ENCODE measurements around the gene FREY1. TPM values are rescaled to one million over a fixed set of nuclear protein-coding genes. Genes with fewer than 3 reads are reported as not detected.

Gene FREY1
- polyA plus RNA-seq, 3 donors, result 0.37 TPM; not detected in 2

DNA sequence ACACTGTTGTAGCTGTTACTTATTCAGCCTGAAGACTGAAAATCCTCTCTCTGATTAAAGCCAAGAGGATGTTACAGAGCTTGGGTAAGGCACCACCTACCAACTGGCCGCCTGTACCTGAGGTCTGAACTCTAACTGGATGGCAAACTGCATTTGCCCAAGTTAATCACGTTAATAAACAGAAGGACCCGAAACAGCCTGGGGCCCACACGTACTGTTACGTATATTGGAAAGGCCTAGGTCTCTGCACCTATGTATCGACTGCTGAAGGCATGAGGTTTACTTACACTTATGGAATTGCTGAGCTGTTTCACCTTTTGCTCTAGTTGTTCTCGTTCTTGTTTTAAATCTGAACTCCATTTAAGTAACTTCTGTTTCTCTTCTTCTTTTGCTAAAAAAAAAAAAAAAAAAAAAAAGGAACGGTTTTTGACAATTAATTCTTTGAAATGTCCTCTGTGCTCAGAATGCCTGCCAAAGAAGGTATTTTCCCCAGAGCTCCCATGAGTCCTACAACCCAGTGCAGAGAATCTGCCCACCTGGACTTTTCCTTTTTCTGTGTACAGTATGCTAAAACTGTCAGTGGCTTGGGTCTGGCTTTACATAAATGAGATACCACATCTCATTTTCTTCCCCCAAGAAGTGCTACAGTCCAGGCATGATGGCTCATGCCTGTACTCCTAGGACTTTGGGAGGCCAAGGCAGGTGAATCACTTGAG is 28.4 kb upstream of the FREY1 start:
- H3K27ac ChIP-seq (ENCODE audit: low read depth in 1 of 2, low read length in 2 of 2), result peak overlapping the region; percentile 28 to 59
- WGBS (ENCODE audit: insufficient coverage), result 85% methylated on average over 4 of the region's 8 CpGs
- H3K4me2 ChIP-seq (replicated peaks; ENCODE audit: extremely low read depth, low read length, poor library complexity, severe bottlenecking), result no peak overlapping the region
- intact Hi-C loops (cut with micrococcal nuclease), result no loop called here
- peak overlapping the region; percentile 8 to 78 (median 40) for H3K27ac Mint-ChIP-seq
- H3K4me1 Mint-ChIP-seq, result peaks cover 66% of the 10 kb centered on the region
- H3K4me3 Mint-ChIP-seq, result no peak overlapping the region
- H3K9me3 ChIP-seq (replicated peaks in 1 of 2; ENCODE audit: control insufficient read depth in 1 of 2, insufficient read depth in 1 of 2, low read length in 2 of 2), result no peaks in the 10 kb centered on the region
- peaks cover 32% of the 10 kb centered on the region for H3K79me2 ChIP-seq (ENCODE audit: insufficient read depth, low read length)
- peaks cover 58 to 91% of the 10 kb centered on the region in 2 donors for H3K36me3 Mint-ChIP-seq
- H3K27me3 ChIP-seq (ENCODE audit: control insufficient read depth in 2 of 2, insufficient read depth in 2 of 2, low read length in 2 of 2), result no peaks in the 10 kb centered on the region
- H3K9me3 Mint-ChIP-seq, result no peaks in the 10 kb centered on the region
- H4K20me1 ChIP-seq (ENCODE audit: insufficient read depth, low read length), result peaks cover 50% of the 10 kb centered on the region
- H3K9ac ChIP-seq (ENCODE audit: insufficient read depth, low read length, poor library complexity, severe bottlenecking), result peak overlapping the region; percentile 27
- H3K36me3 ChIP-seq (replicated peaks in 1 of 2; ENCODE audit: control insufficient read depth in 1 of 2, insufficient read depth in 2 of 2, low read length in 2 of 2), result peaks cover 45 to 86% of the 10 kb centered on the region in 2 donors
- TF ChIP-seq, protein P1, sequence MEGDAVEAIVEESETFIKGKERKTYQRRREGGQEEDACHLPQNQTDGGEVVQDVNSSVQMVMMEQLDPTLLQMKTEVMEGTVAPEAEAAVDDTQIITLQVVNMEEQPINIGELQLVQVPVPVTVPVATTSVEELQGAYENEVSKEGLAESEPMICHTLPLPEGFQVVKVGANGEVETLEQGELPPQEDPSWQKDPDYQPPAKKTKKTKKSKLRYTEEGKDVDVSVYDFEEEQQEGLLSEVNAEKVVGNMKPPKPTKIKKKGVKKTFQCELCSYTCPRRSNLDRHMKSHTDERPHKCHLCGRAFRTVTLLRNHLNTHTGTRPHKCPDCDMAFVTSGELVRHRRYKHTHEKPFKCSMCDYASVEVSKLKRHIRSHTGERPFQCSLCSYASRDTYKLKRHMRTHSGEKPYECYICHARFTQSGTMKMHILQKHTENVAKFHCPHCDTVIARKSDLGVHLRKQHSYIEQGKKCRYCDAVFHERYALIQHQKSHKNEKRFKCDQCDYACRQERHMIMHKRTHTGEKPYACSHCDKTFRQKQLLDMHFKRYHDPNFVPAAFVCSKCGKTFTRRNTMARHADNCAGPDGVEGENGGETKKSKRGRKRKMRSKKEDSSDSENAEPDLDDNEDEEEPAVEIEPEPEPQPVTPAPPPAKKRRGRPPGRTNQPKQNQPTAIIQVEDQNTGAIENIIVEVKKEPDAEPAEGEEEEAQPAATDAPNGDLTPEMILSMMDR (IDR thresholded peaks at IDR 0.05), result no peak
- no peaks in the 10 kb centered on the region for H3K27me3 Mint-ChIP-seq (ENCODE audit: low read depth in 3 of 3)
- H3K4me1 ChIP-seq (ENCODE audit: control insufficient read depth in 1 of 2, insufficient read depth in 2 of 2, low read length in 2 of 2), result peaks cover 62 to 66% of the 10 kb centered on the region in 2 donors
- H3K4me3 ChIP-seq (replicated peaks in 1 of 3; ENCODE audit: low read depth in 2 of 3, low read length in 3 of 3), result no peak overlapping the region
- no peak for DNase-seq
- no peak overlapping the region for H2AFZ ChIP-seq (ENCODE audit: insufficient read depth, low read depth, low read length, poor library complexity, severe bottlenecking)

- Mint-ChIP-seq H3K4me3 (no peak overlapping the region), H3K36me3 (peaks cover 58 to 93% of the 10 kb centered on the region in 2 donors), H3K27me3 (ENCODE audit: low read depth in 3 of 3) (no peaks in the 10 kb centered on the region), H3K4me1 (peaks cover 74% of the 10 kb centered on the region), H3K9me3 (no peaks in the 10 kb centered on the region), H3K27ac (peak overlapping the region in 5 of 7 donors; percentile 14 to 78 (median 67))
- Histone ChIP-seq H3K36me3 (replicated peaks in 1 of 2; ENCODE audit: control insufficient read depth in 1 of 2, insufficient read depth in 2 of 2, low read length in 2 of 2) (peaks cover 42 to 78% of the 10 kb centered on the region in 2 donors), H2AFZ (ENCODE audit: insufficient read depth, low read depth, low read length, poor library complexity, severe bottlenecking) (no peak overlapping the region), H3K9me3 (replicated peaks in 1 of 2; ENCODE audit: control insufficient read depth in 1 of 2, insufficient read depth in 1 of 2, low read length in 2 of 2) (no peaks in the 10 kb centered on the region), H3K27ac (ENCODE audit: low read depth in 1 of 2, low read length in 2 of 2) (peak overlapping the region; percentile 21 to 59), H3K4me2 (replicated peaks; ENCODE audit: extremely low read depth, low read length, poor library complexity, severe bottlenecking) (no peak overlapping the region), H4K20me1 (ENCODE audit: insufficient read depth, low read length) (peaks cover 57% of the 10 kb centered on the region), H3K9ac (ENCODE audit: insufficient read depth, low read length, poor library complexity, severe bottlenecking) (peak overlapping the region; percentile 10), H3K79me2 (ENCODE audit: insufficient read depth, low read length) (peaks cover 34% of the 10 kb centered on the region), H3K4me3 (replicated peaks in 1 of 3; ENCODE audit: low read depth in 2 of 3, low read length in 3 of 3) (no peak overlapping the region), H3K4me1 (ENCODE audit: control insufficient read depth in 1 of 2, insufficient read depth in 2 of 2, low read length in 2 of 2) (peaks cover 70 to 74% of the 10 kb centered on the region in 2 donors), H3K27me3 (ENCODE audit: control insufficient read depth in 2 of 2, insufficient read depth in 2 of 2, low read length in 2 of 2) (no peaks in the 10 kb centered on the region)
- intact Hi-C loops (cut with micrococcal nuclease), result no loop called here
- TF ChIP-seq, protein P1 (IDR thresholded peaks at IDR 0.05), result no peak
- no peak for DNase-seq
- 83% methylated on average over 8 of the region's 12 CpGs for WGBS (ENCODE audit: insufficient coverage)
Observed at GRCh38 chr11:45934580-45935318, 27.7 kb upstream of the FREY1 start.
